GM18505 (cell line): ENCODE results near the gene PHACTR3.

Source experiments
- ATAC-seq: cut with Tn5 transposase; IDR thresholded peaks from one replicate; pipeline ENCODE4 v1.9.1; 2021; ENCODE audit not compliant: unreplicated experiment
- POLR2A ChIP-seq: IDR thresholded peaks from 4 replicates; pipeline ENCODE4 v1.6.1; 2011; ENCODE audit warnings: borderline replicate concordance; ENCODE audit not compliant: insufficient read depth, insufficient read length; ENCODE audit errors: extremely low read depth

PHACTR3 gene

GRCh38 chr20:59718071-59718470, 113.7 kb downstream of the PHACTR3 start:
- no peak for ATAC-seq

GRCh38 chr20:59718751-59719150, 114.4 kb downstream of the PHACTR3 start:
- no peak for TF ChIP-seq POLR2A
- ATAC-seq = no peak

More at GRCh38 chr20:59718071-59718470, 113.7 kb downstream of the PHACTR3 start:
- no peak for TF ChIP-seq POLR2A

- no peak for ATAC-seq
- no peak for TF ChIP-seq POLR2A
Measured at GRCh38 chr20:59720013-59720412, 115.7 kb downstream of the PHACTR3 start.

GRCh38 chr20:59721386-59721785, 117.0 kb downstream of the PHACTR3 start:
- TF ChIP-seq POLR2A = no peak
- no peak for ATAC-seq

- ATAC-seq = no peak
- TF ChIP-seq POLR2A = no peak
Measured at GRCh38 chr20:59723108-59723500, 118.8 kb downstream of the PHACTR3 start.

- no peak for ATAC-seq
- TF ChIP-seq POLR2A = no peak
Measured at GRCh38 chr20:59723607-59724456, 119.5 kb downstream of the PHACTR3 start.

GRCh38 chr20:59724457-59725366, 120.4 kb downstream of the PHACTR3 start:
- no peak for TF ChIP-seq POLR2A

GRCh38 chr20:59725476-59726280, 121.3 kb downstream of the PHACTR3 start:
- ATAC-seq = no peak
- TF ChIP-seq POLR2A = no peak

More at GRCh38 chr20:59724457-59725366, 120.4 kb downstream of the PHACTR3 start:
- ATAC-seq = no peak

GRCh38 chr20:59726281-59726595, 121.9 kb downstream of the PHACTR3 start:
- TF ChIP-seq POLR2A = no peak
- ATAC-seq = no peak

GRCh38 chr20:59728722-59729430, 124.5 kb downstream of the PHACTR3 start:
- no peak for TF ChIP-seq POLR2A
- ATAC-seq = no peak

GRCh38 chr20:59729506-59729905, 125.2 kb downstream of the PHACTR3 start:
- no peak for ATAC-seq

GRCh38 chr20:59730722-59731121, 126.4 kb downstream of the PHACTR3 start:
- no peak for ATAC-seq
- TF ChIP-seq POLR2A = no peak

More at GRCh38 chr20:59729506-59729905, 125.2 kb downstream of the PHACTR3 start:
- TF ChIP-seq POLR2A = no peak
